ENCODE results near the gene TATDN2.

Gene TATDN2

DNA sequence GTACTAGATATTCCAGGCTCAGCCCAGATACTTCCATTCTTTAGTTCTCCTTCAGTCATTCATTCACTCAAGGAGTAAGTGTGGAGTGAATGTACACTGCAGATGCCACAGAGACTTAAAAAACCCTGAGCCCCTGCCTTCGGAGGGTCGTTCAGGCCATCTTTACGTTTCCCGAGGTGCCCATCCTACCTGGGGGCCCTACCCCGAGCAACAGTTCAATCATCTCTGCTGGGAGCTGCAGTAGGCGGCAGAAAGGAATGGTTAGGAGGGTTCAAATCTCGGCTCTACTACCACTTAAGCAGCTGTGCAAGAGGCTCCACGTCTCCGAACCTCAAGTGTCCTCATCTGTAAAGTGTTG, 72.0 kb downstream of the TATDN2 start:
- no peak for DNase-seq

DNA sequence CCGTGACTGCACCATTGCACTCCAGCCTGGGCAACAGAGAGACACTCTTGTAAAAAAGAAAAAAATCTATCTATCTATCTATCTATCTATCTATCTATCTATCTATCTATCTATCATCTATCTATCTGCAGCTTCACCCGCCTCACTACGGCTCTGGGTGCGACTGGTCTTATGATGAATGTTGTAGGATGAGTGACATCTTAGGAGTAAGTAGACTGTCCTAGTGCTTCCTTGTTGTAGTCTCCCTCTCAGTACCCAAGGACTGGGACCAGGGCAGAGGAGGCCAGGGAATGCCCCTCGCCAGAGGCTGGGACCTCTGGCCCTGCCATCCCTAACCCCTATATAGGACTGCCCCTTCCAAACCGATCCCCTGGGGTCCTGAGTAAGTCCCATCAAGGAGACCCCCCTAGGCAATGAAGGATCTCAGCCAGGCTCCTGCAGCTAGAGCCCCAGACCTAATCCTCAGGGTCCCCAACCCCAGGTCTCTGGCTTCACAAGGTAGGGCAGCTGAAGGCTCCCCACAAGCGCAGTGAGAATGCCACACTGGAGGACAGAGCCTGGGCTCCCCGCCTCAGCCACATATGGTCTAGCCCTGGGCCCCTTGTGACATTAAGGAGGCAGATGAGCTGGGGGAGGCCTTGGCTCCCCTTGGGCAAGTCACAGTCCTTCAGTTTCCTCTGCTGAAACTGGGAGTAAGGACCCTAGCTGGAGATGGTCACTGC, 73.5 kb downstream of the TATDN2 start:
- DNase-seq: no peak

DNA sequence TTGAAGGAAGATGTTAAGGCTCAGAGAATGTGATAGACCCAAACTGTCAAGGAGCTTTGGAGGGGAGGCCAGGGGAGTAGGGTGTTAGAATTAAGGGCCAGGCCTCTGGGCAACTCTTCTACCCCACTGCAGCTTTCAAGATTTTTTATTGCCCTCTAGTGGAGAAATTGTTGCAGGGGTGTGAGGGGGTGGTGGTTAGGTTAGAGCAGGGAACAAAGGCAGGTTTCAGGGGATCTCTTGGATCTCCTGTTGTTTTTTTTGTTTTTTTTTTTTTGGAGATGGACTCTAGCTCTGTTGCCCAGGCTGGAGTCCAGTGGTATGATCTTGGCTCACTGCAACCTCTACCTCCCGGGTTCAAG, 74.1 kb downstream of the TATDN2 start:
- DNase-seq: no peak

DNA sequence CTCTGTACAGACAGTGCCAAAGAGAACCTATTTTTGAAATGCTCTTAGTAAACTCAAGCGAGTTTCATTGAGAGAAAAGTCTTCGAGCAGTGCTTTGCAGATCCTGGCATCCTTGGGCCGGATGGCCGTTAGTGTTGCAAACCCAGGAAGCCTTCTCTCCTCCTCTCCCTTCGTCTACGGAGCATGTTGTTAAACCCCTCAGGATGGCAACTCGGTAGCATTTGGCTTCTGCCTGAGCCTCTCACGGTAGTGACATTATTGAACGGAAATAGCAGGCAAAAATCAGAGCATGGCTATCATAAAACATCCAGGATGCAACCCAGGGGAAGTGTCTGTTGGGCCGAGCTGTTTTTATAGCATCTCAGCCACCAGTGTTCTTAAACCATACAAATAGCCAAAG, 79.3 kb downstream of the TATDN2 start:
- no peak for DNase-seq

DNA sequence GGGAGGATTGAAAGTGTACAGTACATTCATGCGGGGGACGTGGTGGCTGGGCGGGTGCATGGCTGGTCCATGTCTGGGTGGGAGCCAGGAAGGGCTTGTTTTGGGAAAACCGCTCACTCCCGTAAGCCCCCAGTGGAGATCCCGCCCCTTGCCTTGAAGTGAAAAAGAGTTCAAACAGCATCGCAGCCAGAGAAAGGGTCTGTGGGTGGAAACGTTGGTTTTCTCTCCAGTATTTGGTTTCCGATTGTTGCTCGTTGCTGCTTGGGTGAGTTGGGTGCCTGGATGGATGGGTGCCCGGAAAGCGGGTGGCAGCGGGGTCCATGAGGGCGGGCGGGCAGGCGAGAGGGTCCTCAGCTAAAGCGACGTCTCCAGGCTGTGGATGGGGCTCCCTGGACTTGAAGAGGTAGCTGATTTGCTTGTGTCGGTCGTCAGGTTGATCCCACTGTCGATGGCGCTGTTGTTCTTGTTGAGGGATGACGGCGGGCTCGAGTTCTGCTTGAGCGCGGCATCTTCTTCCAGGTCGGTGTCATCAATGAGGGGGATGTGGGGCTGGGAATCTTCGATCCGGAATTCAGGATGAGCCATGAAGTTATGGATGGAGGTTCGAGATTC, 80.3 kb downstream of the TATDN2 start:
- no peak for DNase-seq

DNA sequence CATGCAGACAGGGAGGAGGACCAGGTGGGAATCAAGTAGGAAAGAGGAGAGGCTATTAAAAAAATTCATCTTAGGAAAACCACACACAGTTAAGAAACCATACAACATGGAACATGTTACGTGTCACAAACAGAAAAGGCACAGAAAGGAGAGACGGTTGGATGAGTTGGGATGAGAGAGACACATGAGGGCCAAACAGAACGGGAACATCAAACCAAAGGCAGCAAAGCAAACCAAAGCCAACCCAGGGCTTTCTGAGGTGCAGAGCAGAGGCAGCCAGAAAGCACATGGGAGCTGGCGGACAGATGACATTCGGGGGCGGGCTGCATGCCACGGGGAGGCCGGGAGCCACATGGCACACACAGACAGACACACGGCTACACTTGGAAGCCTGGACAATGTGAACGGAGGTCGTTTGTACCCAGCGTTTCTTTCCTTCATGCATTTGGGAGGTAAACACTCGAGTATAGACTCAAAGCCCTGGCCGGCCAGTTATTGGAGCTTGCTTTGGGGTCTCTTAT, 81.3 kb downstream of the TATDN2 start:
- DNase-seq: no peak

DNA sequence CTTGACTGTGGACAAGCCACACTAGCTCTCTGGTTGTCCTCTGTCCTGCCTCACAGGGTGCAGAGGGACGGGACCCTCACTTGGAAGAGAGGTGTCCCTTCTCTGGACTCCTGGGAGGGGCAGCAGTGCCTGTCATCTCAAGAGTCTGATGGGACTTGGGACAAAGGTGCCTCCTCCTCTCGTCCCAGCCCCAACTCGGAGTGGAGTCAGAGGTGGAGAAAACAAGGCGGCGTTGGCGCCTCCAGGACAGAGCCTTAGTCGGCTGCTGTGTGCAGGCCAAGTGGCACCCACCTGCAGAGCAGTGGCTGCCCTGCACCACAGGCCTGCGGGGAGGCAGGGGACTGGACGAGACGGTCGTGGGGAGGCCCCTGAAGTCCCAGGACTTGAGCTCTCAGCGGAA, 82.1 kb downstream of the TATDN2 start:
- no peak for DNase-seq

Data from activated CD4-positive, alpha-beta T cell treated with anti-CD3 and anti-CD28 coated beads, Interleukin-2, amount 50 U/mL, for 1 hour (primary cell).